Measurements from ENCODE around the gene RRM1.

DNA sequence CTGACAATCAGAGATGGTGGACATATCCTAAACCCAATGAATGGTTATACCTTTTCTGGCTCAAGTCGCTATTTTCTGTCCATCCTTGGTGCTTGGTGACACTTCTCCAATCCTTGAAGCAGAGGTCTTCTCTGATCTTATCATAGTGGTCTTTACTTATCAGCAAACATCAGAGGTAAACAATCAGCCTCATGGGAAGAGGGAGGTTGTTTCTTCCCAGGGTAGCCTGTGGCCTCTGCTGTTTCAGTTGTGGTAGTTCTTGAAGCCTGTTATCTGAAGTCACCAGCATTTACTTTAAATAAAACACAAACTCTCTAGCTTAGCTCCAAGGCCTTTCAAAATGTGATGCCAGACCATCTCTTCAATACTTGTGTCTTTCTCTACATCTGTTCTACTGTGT lies 66.7 kb downstream of the RRM1 start:
- TF ChIP-seq, protein P1, sequence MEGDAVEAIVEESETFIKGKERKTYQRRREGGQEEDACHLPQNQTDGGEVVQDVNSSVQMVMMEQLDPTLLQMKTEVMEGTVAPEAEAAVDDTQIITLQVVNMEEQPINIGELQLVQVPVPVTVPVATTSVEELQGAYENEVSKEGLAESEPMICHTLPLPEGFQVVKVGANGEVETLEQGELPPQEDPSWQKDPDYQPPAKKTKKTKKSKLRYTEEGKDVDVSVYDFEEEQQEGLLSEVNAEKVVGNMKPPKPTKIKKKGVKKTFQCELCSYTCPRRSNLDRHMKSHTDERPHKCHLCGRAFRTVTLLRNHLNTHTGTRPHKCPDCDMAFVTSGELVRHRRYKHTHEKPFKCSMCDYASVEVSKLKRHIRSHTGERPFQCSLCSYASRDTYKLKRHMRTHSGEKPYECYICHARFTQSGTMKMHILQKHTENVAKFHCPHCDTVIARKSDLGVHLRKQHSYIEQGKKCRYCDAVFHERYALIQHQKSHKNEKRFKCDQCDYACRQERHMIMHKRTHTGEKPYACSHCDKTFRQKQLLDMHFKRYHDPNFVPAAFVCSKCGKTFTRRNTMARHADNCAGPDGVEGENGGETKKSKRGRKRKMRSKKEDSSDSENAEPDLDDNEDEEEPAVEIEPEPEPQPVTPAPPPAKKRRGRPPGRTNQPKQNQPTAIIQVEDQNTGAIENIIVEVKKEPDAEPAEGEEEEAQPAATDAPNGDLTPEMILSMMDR (optimal IDR thresholded peaks at IDR 0.05 in 1 of 3, IDR thresholded peaks at IDR 0.05 in 1 of 3, conservative IDR thresholded peaks at IDR 0.05 in 1 of 3; ENCODE audit: extremely low read depth in 1 of 3, insufficient read depth in 2 of 3, low read length in 3 of 3): no peak
- no peak for TF ChIP-seq EZH2 (IDR thresholded peaks at IDR 0.05; ENCODE audit: low read length)

Data from keratinocyte (primary cell).